ENCODE data around the gene DPP10.

DPP10 gene

DNA sequence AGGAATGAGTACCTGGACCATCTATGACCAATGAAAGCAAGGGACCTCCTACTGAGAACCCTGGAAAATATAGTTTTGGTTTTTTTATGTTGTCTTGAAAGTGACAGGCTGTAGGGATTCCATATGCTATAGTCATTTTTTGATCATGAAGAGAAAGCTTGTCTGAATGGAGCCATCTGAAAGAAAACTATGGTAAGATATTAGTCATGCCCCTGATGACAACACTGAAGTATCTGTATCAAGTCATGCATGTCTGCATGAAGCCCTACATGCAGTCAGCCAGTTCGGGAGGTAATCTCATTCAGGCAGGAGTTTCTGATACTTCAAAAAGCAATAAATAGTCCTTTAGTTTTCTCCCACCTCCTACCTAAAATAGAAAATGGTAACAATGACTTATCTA, 1042.0 kb downstream of the DPP10 start:
- DNase-seq (ENCODE audit: low read depth) = no peak
- H3K4me3 ChIP-seq (ENCODE audit: low read length) = no peak overlapping the region
- TF ChIP-seq CTCF (conservative IDR thresholded peaks at IDR 0.05; ENCODE audit: low read depth, low read length) = no peak

DNA sequence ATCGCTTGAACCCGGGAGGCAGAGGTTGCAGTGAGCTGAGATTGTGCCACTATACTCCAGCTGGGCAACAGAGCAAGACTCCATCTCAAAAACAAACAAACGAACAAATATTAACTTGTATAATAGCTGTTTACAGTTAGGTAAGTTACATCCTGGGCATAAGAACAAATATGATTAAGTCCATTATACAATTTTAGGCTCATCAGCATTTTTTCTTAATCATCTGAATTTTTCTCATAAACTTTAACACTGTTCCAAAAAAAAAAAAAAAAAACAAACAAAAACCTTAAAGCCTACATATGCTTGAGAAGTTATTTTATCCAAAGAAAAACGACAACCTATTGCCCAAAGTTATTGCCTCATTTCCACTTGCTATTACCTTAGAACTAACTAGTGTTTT, 1042.5 kb downstream of the DPP10 start:
- TF ChIP-seq CTCF (conservative IDR thresholded peaks at IDR 0.05; ENCODE audit: low read depth, low read length) = no peak
- H3K4me3 ChIP-seq (ENCODE audit: low read length) = no peak overlapping the region
- DNase-seq (ENCODE audit: low read depth) = no peak

DNA sequence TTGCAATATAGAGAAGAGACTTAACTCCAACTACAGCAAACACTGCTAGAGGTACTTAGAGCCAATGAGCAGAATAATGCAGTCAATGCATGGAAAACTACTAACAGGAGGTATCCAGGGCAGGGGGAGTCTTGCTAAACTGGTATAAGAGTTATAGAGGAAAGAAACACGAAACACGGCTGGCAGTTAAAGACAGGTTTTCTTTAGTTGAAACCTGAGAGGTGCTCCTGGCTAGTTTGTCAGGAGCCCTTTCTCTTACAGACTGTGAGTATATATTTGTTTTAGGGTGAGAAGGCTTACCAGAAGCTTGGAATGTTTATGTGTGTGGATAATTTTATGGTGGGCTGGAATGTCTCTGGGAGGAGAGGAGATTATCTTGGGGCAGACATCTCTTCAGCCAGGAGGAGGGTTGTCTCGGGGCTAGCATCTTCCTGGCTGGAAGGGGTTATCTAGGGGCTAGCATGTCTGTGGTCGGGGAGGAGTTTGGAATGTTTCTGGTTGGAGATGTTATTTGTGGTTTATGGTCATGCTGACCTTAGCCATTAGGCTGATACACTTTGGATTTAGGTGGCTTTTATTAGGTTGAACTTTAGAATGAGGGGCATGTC, 1048.8 kb downstream of the DPP10 start:
- TF ChIP-seq CTCF (conservative IDR thresholded peaks at IDR 0.05; ENCODE audit: low read depth, low read length) = no peak
- DNase-seq (ENCODE audit: low read depth) = no peak
- H3K4me3 ChIP-seq (ENCODE audit: low read length) = no peak overlapping the region

GRCh38 chr2:115505331-115505730, 1062.9 kb downstream of the DPP10 start:
- H3K4me3 ChIP-seq (ENCODE audit: low read length) = no peak overlapping the region
- TF ChIP-seq CTCF (conservative IDR thresholded peaks at IDR 0.05; ENCODE audit: low read depth, low read length) = no peak
- no peak for DNase-seq (ENCODE audit: low read depth)

- no peak for TF ChIP-seq CTCF (conservative IDR thresholded peaks at IDR 0.05; ENCODE audit: low read depth, low read length)
- H3K4me3 ChIP-seq (ENCODE audit: low read length) = no peak overlapping the region
- DNase-seq (ENCODE audit: low read depth) = no peak
These were observed 1078.3 kb downstream of the DPP10 start for GRCh38 chr2:115520727-115521126.

- no peak overlapping the region for H3K4me3 ChIP-seq (ENCODE audit: low read length)
- DNase-seq (ENCODE audit: low read depth) = no peak
- no peak for TF ChIP-seq CTCF (conservative IDR thresholded peaks at IDR 0.05; ENCODE audit: low read depth, low read length)
These were observed 1082.0 kb downstream of the DPP10 start for GRCh38 chr2:115524452-115524851.

GRCh38 chr2:115529627-115530026, 1087.2 kb downstream of the DPP10 start:
- no peak overlapping the region for H3K4me3 ChIP-seq (ENCODE audit: low read length)
- no peak for TF ChIP-seq CTCF (conservative IDR thresholded peaks at IDR 0.05; ENCODE audit: low read depth, low read length)
- no peak for DNase-seq (ENCODE audit: low read depth)

All from retinal pigment epithelial cell (primary cell).